ENCODE results near the gene CFAP157.
"Not testable (repeated sequence)": the region's sequence is repeated elsewhere in the genome, so short reads cannot be mapped to it uniquely, and the experiment has no call there.

CFAP157 gene

GRCh38 chr9:127735530-127736185 lies 28.9 kb downstream of the CFAP157 start:
- DNase-seq (ENCODE audit: low read depth, low spot score) = no peak

GRCh38 chr9:127738666-127739065 lies 31.9 kb downstream of the CFAP157 start:
- no peak for DNase-seq (ENCODE audit: low read depth, low spot score)

- DNase-seq (ENCODE audit: low read depth, low spot score) = no peak
These were observed 33.0 kb downstream of the CFAP157 start for GRCh38 chr9:127739614-127740330.

GRCh38 chr9:127741831-127742434 lies 35.1 kb downstream of the CFAP157 start:
- DNase-seq (ENCODE audit: low read depth, low spot score) = peak; percentile 74

GRCh38 chr9:127742435-127743088 lies 35.8 kb downstream of the CFAP157 start:
- DNase-seq (ENCODE audit: low read depth, low spot score) = peak; percentile 87

DNA sequence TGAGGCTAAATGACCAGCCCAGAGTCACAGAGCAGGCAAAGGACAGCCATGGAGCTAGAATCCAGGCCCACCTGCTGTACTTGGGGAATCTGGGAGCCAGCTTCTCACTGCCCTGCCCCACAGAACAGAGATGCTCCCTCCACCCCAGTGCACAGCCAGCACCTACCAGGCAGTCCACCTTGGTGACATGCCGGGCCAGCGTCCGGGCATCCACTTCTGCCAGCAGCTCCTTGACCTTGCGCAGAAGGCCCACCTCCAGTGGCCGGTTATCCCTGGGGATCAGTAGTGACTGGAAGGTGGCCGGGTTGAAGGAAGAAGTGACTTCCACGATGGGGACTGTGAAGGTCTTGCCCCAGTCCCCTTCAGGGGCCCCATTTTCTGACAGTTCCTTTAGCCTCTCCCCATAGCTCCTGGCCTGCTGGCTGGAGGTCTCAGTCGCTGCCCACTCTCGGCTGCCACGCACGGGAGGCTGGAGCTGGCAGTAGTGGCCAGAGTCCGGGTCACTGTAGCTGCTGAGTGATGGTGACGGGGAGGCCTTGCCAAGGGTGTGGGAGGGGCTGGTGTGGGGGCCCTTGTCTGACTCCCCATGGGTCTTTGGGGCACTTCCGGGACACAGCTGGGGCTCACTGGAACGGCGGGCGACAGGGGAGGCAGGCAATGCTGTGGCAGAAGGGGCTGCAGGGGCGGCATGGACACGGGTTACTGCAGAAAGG lies 37.8 kb downstream of the CFAP157 start:
- DNase-seq (ENCODE audit: low read depth, low spot score) = no peak

DNA sequence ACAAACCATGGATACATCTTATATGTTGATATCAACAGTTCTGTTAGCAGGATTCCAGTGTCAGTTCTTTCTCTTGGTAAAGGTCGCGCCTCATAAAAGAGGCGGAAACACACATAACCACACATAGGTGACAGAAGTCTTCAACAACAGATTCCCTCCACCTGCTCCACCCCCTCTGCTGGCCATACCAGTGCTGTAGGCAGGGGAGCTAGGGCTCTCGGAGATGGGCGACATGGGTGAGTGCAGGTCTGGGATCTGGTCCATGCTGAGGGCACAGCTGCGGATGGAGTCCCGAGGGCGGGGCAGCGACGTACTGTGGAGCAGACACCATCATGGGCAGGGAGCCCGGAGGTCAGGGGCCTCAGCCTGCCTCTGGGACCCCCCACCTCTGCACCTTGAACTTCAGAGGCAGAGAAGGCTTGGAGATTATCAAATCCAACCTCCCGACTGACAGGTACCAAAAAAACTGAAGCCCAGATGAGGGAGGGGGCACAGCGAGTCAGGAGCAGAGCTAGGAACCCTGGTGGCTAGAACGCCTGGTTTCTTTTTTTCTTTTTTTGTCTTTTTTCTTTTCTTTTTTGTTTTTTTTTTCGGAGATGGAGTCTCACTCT lies 40.3 kb downstream of the CFAP157 start:
- no peak for DNase-seq (ENCODE audit: low read depth, low spot score)

- DNase-seq (ENCODE audit: low read depth, low spot score) = no peak
These were observed 42.5 kb downstream of the CFAP157 start for GRCh38 chr9:127749090-127749787.

GRCh38 chr9:127751269-127752054 lies 44.7 kb downstream of the CFAP157 start:
- peak; percentile 62 for DNase-seq (ENCODE audit: low read depth, low spot score)

- DNase-seq (ENCODE audit: low read depth, low spot score) = no peak
These were observed 46.4 kb downstream of the CFAP157 start for GRCh38 chr9:127753148-127753547.

GRCh38 chr9:127753622-127754021 lies 46.8 kb downstream of the CFAP157 start:
- DNase-seq (ENCODE audit: low read depth, low spot score) = no peak

DNA sequence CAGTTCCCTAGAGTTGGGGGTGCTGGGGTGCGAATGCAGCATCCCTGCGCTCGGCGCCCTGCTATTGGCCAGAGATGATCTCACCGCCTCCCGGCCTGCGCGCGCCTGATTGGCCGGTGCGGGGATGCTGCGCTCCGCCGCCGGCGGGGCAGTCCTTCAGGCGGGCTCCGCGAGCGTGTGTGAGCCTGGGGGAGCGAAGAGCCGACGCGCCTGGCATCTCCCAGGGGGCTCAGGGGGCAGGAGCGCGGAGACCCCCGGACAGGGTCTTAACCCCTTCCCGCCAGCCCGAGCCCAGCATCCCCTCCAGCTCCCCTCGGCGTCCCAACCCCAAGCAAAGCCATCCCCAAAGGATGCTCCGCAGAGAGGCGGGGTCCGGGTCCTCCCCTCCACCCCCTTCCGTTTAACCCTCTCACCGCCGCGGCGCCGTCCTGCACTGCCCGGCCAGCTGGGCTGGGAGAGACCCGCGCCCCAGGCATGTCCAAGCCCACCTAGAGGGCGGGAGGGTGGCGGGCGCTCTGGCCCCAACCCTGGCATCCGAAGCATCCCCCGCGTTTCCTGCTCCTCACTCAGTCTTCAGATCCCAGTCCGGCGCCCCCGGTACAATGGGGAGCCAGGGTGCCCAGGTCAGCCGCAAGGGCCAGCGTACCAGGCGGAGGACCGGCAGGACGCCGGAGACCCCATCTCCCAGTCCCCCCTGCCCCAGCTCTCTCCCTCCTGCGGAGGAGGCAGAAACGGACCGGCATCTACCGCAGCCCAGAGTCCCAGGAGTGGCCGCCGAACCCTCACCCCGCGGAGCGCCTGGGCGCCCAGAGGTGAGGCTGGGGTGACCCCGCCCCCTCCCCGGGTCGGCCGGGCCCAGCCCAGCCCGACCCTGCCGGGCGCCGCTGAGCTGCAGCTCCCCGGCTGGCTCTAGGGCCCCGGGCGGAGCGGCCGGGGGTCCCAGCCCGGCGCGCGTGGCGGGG lies 47.6 kb downstream of the CFAP157 start:
- peak; percentile 52 for DNase-seq (ENCODE audit: low read depth, low spot score)

DNA sequence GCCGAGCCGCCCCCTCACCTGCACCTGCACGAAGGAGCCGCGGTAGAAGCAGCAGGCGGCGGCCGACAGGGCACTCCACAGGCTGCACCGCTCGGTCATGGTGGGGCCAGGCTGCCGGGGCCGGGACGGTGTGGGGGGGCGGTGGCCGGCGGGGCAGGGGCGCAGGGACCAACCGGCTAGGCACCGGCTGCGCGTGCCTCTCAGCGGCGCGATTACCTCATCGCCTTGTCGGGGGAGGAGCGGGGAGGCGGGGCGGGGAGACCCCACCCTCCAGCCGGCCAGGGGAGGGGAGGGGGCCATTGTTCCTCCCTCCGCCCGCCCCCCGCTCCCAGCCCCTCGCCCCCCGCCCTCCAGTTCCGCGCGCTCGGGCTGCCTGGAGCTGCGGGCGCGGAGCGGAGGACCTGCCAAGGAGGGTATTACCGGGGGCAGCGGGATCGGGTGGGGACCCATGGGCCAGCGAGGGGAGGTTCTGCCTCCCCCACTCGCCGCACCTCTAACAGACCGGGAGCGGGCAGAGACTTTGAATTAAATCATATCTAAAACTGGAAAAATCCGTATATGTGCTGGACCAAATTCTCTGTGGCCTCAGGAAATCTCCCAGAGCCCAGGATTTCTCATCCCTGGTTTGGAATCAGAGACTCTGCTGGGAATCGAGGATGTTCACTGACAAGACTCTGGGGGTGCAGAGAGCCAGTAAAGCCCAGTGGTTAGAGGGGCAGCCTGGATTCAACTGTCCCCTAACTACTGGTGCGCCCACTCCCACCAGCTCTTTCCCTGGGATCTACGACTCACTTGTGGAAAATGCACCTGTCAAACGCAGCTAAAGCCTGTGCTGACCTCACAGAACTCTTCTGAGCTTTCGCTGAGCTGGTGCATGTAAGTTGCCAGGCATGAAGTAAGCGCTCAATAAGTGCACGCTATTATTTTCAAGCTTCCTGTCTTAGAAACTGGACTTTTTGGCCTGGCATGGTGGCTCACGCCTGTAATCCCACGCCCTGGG lies 48.6 kb downstream of the CFAP157 start:
- no peak for DNase-seq (ENCODE audit: low read depth, low spot score)

DNA sequence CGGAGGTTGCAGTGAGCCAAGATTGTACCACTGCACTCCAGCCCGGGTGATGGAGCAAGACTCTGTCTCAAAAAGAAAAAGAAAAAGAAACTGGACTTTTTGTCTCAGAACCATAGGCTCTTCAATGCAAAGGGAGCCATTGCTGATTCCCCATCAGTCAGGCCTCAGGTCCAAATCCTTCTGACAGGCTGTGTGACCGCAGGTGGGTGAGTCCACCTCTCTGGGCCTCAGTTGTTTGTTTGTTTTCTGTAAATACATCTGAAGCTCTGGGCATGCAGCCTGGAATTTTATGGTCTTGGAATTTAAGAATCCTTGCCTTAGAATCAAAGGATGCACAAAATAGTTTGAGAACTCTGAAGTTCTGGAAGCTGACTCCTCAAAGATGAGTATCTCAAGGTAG lies 49.4 kb downstream of the CFAP157 start:
- DNase-seq (ENCODE audit: low read depth, low spot score) = no peak

DNA sequence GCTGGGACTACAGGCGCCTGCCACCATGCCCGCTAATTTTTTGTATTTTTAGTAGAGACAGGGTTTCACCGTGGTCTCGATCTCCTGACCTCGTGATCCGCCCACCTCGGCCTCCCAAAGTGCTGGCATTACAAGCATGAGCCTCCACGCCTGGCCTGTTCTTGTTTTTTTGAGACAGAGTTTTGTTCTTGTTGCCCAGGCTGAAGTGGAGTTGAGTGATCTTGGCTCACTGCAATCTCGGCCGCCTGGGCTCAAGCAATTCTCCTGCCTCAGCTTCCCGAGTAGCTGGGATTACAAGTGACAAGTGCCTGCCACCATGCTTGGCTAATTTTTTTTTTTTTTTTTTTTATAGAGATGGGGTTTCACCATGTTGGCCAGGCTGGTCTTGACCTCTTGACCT lies 50.0 kb downstream of the CFAP157 start:
- DNase-seq (ENCODE audit: low read depth, low spot score) = not testable (repeated sequence)

- DNase-seq (ENCODE audit: low read depth, low spot score) = no peak
These were observed 52.1 kb downstream of the CFAP157 start for GRCh38 chr9:127758843-127759242.

- no peak for DNase-seq (ENCODE audit: low read depth, low spot score)
These were observed 54.3 kb downstream of the CFAP157 start for GRCh38 chr9:127761061-127761460.
